COLO829 (cell line): Measurements from ENCODE around the gene TMEM131L.
"Not testable (repeated sequence)": the region's sequence is repeated elsewhere in the genome, so short reads cannot be mapped to it uniquely, and the experiment has no call there.

Source experiments
- DNase-seq: peaks from one replicate; pipeline ENCODE4 v3.0.0; 2012; ENCODE audit warnings: low spot score

TMEM131L gene

DNA sequence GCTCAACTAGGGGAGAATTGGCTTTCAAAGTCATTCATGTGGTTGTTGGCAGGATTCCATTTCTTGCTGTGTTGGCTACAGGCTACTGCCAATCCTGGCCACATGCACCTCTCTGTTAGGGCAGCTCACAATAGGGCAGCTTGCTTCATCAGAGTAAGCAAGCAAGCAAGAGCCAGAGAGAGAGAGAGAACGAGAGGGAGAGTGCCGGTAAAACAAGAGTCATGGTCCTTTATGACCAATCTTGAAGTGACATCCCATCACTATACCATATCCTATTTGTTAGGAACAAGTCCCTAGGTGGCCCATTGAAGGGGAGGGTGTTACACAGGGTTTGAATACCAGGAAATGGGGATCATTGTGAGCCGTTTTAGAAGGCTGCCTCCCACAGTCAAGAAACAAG is 185.0 kb downstream of the TMEM131L start:
- no peak for DNase-seq

DNA sequence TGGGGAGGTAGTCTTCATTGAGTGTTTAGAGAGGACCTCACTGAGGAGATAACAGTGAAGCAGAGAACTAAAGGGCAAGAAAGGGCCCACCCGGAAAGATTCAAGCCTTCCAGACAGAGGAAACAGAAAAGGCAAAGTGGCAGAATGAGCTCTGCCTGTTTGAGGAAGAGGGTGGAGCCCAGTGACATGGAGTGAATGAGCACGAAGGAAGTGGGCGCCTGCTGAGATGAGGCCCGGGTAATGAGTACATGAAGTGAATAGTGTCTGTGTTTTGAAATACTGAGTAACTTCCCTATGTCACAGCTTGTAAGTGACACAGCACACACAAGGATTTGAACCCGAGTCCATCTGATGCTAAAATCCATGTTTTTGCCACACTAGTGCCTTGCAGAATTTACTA is 185.4 kb downstream of the TMEM131L start:
- DNase-seq, result no peak

DNA sequence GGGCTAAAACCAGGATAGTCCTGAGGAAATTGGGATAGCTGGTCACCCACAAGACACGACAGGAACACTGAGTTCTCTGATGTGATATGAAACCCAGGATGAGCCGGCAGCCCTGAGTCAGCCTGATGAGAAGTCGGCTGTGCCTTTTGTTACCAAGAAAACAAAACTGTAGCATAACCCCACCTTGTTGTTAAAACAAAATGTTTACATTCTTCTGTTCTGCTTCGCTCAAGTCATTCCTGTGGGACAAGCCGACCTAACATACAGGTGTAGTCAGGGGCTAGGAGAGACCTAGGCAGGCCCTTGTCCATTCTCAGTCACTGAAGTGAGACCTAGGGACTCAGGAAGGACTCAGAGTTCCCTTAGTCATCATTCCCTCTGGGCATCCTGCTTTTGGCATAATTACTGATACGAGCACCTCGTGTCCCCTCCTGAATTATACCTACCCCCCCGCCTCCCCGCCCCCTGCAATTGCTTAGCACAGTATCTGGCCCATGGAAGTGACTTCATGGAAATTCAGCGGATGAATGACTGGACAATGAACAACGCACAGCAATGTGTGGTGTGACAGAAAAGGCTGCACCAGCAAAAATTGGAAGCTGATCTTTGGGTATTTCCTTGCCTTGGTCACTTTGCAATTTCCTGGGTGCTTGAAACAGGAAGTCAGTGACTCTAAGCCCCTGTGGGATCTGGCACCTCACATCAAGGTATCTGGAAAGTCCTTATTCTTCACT is 186.1 kb downstream of the TMEM131L start:
- no peak for DNase-seq

DNA sequence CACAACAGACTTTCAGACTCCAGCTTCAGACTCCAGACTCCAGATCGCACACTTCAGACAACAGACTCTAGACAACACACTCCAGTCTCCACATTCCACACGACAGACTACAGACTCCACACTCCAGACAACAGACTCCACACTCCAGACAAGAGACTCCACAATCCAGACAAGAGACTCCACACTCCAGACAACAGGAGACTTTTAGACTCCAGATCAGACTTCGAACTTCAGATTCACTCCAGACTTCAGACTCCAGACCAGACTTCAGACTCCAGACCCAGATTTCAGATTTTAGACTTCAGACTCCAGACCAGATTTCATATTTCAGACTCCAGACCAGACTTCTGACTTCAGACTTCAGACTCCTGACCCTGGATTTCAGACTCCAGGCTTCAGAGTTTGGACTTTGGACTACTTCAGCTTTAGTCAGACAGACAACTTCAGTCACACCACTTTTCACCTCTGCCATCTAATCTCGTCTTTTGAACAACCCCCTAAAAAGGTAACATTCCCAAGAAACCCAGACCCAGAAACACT is 188.9 kb downstream of the TMEM131L start:
- no peak for DNase-seq

DNA sequence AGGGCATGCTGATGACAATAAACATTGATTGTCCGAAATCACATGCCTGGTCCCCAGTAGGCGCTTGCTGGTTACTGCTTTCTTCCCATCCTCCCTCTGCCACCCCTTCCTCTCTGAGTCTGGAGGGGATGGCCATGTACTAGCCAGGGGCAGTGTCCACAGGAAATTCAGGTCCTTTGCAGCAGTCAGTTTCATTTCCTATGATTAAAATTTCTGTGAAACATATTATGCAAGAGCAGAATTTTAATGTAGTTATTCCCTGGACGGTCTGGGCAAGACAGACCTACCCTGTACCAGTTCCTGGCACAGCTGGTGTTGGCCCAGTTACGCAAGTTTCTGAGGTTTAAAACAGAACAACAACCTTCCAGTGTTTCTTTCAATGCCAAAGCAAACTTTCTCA is 189.8 kb downstream of the TMEM131L start:
- no peak for DNase-seq

DNA sequence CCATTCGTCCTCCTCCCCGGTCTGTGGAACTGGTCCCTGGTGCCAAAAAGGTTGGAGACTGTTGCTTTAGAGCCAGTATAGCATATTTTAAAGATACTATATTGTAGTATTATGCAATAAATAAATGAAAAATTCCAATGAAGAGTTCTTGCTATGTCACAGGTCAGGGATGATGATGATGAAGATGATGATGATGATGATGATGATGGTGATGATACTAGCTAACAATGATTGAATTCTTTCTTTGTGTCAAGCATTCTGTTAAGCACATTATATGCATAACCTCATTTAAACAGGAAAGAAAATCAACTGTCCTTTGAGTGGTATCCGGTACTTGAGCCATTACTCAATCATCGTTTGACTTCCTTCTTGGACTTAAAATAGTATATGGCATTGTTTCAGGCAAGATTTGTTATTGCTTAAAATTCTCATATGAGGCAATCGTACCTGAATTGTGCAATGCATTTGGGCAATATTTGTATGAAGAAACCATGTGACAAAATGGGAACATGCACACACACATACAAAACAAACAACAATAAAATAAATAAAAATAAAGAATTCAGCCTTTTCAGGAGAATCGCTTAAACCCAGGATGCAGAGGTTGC is 195.2 kb downstream of the TMEM131L start:
- no peak for DNase-seq

DNA sequence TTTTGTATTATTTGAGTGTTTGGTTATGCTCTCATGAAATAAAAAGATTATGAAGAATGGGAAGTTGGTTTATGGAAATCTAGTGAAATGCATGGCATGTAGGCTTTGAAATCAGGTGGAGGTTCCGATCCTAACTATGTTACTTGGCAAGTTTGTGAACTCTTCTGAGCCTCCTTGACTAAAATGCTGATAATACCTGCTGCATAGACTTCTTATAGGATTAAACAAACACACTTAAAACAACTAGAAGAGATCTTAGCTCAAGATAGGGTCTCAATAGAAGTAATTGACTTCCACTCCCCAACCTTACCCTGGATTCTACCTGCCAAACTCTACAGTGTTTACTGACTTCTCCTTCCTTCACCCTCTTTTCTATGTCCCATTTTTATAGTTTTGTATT is 195.7 kb downstream of the TMEM131L start:
- no peak for DNase-seq

DNA sequence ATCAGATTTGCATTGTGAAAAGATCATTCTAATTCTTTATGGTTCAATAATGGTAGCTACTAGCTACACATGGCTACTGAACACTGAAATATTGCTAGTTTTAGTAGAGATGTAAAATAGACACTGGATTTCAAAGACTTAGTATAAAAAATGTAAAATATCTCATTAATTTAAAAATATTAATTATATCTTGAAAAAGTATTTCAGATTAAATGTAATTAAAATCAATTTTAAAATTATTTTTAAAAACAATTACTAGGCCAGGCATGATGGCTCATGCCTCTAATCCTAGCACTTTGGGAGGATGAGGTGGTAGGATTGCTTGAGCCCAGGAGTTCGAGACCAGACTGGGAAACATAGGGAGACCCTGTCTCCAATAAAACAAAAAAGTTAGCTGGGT is 197.5 kb downstream of the TMEM131L start:
- DNase-seq, result no peak

DNA sequence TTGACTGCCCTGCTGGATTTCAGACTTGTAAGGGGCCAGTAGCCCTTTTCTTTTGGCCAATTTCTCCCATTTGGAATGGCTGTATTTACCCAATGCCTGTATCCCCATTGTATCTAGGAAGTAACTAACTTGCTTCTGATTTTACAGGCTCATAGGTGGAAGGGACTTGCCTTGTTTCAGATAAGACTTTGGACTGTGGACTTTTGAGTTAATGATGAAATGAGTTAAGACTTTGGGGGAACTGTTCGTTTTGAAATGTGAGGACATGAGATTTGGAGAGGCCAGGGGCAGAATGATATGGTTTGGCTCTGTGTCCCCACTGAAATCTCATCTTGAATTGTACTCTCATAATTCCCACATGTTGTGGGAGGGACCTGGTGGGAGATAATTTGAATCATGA is 200.3 kb downstream of the TMEM131L start:
- DNase-seq, result not testable (repeated sequence)

DNA sequence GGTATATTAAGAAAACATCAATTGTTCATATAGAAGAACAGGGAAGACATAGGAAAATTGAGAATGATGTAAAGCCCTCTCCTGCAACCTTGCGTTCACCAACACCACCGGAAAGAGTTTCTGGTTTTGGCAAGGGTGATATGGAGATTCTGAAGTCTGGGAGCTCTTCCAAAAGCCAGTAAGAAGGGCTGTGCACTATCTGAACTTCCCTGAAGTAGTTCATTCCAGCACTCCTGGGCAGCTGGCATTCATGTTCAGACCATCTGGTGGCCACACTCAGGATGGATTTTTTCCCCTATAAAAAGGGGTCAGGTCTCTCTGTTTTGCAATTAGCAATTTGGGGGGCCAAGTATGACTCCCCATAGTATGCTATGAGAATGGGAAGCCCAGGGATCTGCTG is 202.5 kb downstream of the TMEM131L start:
- no peak for DNase-seq

DNA sequence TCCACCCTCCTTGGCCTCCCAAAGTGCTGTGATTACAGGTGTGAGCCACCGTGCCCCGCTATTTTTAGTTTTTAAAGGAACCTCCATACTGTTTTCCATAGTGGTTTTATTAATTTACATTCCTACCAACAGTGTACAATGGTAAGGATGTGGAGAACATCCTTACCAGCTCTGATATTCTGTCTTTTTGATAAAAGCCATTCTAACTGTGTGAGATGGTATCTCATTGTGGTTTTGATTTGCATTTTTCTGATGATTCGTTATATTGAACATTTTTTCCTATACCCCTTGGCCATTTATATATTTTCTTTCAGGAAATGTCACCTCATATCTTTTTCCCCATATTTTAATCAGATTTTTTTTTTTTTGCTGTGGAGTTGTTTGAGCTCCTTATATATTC is 203.7 kb downstream of the TMEM131L start:
- DNase-seq, result no peak

DNA sequence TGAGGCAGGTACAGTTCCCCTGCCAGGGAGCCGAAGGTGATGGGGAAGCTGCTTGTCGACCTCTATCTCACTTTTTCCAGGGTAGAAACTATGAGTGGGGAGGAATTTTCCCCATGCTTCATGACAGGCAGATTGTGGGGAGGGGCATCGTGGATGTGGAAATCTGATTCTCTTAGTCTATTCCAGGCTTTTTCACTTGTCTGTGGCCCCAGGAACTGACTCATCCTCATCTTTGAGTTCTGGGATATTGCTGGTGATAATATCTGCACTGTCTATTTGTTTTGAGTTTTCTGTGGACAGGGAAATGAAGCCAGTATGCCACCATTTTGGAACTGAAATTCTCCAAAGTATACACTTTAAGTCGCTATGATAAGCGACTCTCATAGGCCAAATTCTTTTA is 210.3 kb downstream of the TMEM131L start:
- no peak for DNase-seq

DNA sequence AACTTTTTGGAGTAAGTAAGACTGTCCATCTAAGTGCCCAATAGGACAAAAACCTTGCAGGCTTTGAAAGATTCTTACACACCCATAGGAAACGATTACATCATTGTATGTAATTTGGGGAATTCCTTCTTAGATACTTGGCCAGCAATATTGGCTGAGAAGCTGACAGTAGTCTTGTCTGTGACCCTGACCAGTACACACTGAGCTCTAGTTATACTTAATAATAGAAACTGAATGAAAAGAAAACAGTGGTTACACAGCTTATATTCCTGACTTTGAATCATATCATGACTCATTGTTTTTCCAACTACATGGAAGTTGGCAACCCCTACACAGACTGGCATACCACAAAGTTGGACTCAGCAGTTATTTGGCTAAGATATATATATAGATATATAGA is 210.8 kb downstream of the TMEM131L start:
- peak; percentile 78 for DNase-seq

DNA sequence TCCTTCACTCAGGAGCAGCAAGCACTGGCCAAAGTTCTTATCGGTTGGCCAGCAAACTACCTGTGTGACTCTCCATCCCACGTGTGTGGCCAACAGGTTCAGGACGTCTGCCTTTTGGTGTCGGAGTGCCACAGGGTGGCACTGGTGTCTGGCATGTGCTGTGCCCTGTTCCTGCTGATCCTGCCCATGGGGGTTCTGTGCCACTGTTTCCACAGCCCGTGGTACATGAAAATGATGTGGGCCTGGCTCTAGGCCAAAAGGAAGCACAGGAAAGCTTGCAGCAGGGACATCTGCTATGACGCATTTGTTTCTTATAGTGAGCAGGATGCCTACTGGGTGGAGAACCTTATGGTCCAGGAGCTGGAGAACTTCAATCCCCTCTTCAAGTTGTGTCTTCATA is 213.3 kb downstream of the TMEM131L start:
- DNase-seq, result no peak

DNA sequence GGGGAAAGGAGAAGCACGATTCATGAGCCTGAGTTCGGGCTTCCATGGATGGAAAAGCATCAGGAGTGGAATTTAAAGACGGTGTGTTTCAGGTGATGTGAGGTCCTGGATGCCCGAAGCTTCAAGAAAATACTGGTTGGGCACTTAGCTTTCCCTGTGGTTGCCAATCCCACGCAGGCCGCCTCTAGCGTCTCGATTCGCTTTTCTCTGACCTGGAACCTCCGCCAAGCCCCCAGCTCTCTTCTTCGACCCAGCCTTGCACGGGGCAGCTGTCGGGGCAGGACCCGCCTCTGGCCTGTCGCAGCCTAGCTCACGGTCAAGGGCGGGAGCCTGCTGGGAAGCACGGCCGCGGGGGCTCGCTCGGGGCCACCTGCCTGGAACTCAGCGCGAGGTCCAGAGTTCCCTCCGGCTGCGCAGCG is 217.6 kb downstream of the TMEM131L start:
- DNase-seq, result no peak

DNA sequence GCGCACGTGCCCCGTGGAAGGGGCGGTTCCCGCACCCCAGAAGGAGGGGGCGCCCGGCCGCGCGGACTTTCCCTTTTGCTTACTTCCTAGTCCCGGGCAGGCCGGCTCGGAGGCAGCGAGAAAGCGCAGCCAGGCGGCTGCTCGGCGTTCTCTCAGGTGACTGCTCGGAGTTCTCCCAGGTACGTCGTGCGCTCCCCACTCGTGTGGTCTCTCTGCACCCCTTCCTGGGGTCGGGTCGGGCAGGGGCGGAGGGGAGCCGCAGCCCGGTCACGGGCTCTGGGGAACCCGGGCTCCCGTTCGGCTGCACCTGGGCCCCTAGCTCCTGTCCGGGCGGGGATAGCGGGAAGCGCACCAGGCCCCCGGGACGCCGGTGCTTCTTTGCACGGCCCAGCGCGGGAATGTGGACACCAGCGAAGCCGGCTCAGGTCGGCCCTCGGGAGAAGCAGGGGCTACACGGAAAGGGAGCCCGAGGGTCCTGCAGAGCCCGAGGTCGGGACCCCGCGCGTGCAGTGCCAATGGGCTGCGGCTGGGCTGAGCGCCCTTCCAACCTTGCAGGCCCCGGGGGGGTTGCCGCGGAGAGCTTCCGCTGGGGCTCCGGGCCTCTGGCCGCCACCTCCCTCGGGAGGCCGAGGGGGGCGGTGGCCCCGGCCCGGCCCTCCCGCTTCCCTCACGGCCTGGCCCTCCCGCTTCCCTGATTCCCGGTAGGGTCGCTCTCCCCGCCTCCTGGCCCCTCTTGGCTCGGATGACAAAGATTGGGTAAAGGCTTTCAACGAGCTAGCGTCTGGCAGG is 218.2 kb downstream of the TMEM131L start, which contains the start of gene TLR2:
TLR2 (plus strand) TSS at position 99 of the 789 bp plus-strand sequence. CDS start 18,628 bp downstream, outside the sequence.
- no peak for DNase-seq

DNA sequence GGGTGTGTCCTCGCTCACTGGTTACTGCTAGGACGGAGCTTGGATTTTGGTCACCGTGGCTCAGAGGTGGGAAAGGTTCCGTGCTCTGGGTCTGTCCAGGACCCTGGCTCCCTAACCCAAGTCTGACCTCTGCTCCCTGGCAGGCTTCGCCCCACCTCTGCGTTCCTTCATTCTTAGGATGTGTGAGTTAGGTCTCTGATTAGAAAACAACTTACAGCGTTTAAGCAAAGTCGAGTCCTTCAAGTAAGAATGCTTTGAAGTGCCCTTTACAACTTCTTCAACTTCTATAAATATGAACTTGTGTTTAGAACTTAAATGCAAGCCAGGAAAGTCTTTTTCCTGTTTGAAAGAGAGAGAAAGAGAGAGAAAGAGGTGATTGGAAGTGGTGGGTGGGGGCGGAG is 218.8 kb downstream of the TMEM131L start:
- no peak for DNase-seq
